ENCODE data around the gene SOX2. TPM values are rescaled to one million over a fixed set of nuclear protein-coding genes. Genes with fewer than 3 reads are reported as not detected.

The SOX2 gene
- total RNA-seq, 1 experiment from 2014 or later = not detected

- Histone ChIP-seq H3K9me3 (ENCODE audit: low read length) (no peaks in the 10 kb centered on the region), H3K4me2 (ENCODE audit: low read length) (no peak overlapping the region), H3F3A (ENCODE audit: low read length, unreplicated experiment) (no peaks in the 10 kb centered on the region), H2AFZ (ENCODE audit: low read length) (no peak overlapping the region), H4K20me1 (ENCODE audit: low read length) (no peaks in the 10 kb centered on the region), H3K4me1 (ENCODE audit: insufficient read depth, low read length) (no peaks in the 10 kb centered on the region; the same call in 1 of the 2 replicates), H3K79me2 (ENCODE audit: low read length) (no peaks in the 10 kb centered on the region), H3K27me3 (ENCODE audit: low read length) (peaks cover 77% of the 10 kb centered on the region), H3K27ac (ENCODE audit: low read length) (no peak overlapping the region), H3K9me2 (replicated peaks; ENCODE audit: low read length) (no peaks in the 10 kb centered on the region), H3K9ac (ENCODE audit: low read length) (no peak overlapping the region), H3K36me3 (ENCODE audit: low read depth, low read length) (no peaks in the 10 kb centered on the region), H3K4me3 (ENCODE audit: low read length) (no peak overlapping the region)
- DNase-seq (no peak), ATAC-seq (no peak)
- BruUV-seq (replicated peaks) = no TSS peak
- intact Hi-C loops (cut with micrococcal nuclease) = loop anchor here (5.0 to 10.0 kb wide), 5 partner anchors 140 to 1000 kb away; no protein-coding TSS in a partner anchor
- CTCF ChIA-PET = no interaction called here
- POLR2A ChIA-PET (ENCODE audit: unreplicated experiment) = no interaction called here
- TF ChIP-seq CTCF (conservative IDR thresholded peaks at IDR 0.05; ENCODE audit: low read depth, low read length) (no peak), EZH2 (IDR thresholded peaks at IDR 0.05; ENCODE audit: low read length, unreplicated experiment) (no peak), EZH2phosphoT487 (IDR thresholded peaks at IDR 0.05; ENCODE audit: borderline replicate concordance, low read length) (no peak; the same call in 1 of the 2 replicates)
These were observed 7.2 kb upstream of the SOX2 start for GRCh38 chr3:181704421-181705085.

- POLR2A ChIA-PET (ENCODE audit: unreplicated experiment) = no interaction called here
- no peak for DNase-seq
- intact Hi-C loops (cut with micrococcal nuclease) = loop anchor here (5.0 to 10.0 kb wide), 3 partner anchors 140 to 1000 kb away; no protein-coding TSS in a partner anchor
- no TSS peak for BruUV-seq (replicated peaks)
- no peak overlapping the region for H3K27ac ChIP-seq (ENCODE audit: low read length)
- CTCF ChIA-PET = no interaction called here
- H3K27me3 ChIP-seq (ENCODE audit: low read length) = peaks cover 76% of the 10 kb centered on the region
- H3F3A ChIP-seq (ENCODE audit: low read length, unreplicated experiment) = no peaks in the 10 kb centered on the region
- no peaks in the 10 kb centered on the region for H3K36me3 ChIP-seq (ENCODE audit: low read depth, low read length)
- no peaks in the 10 kb centered on the region for H3K79me2 ChIP-seq (ENCODE audit: low read length)
- no peak overlapping the region for H2AFZ ChIP-seq (ENCODE audit: low read length)
- TF ChIP-seq EZH2 (IDR thresholded peaks at IDR 0.05; ENCODE audit: low read length, unreplicated experiment) = no peak
- TF ChIP-seq EZH2phosphoT487 (IDR thresholded peaks at IDR 0.05; ENCODE audit: borderline replicate concordance, low read length) = no peak
- no peak for TF ChIP-seq CTCF (conservative IDR thresholded peaks at IDR 0.05; ENCODE audit: low read depth, low read length)
- H3K4me3 ChIP-seq (ENCODE audit: low read length) = no peak overlapping the region
- no peak overlapping the region for H3K9ac ChIP-seq (ENCODE audit: low read length)
- no peaks in the 10 kb centered on the region for H3K9me2 ChIP-seq (replicated peaks; ENCODE audit: low read length)
- ATAC-seq = no peak
- H4K20me1 ChIP-seq (ENCODE audit: low read length) = no peaks in the 10 kb centered on the region
- H3K4me1 ChIP-seq (ENCODE audit: insufficient read depth, low read length) = peaks cover 4% of the 10 kb centered on the region
- no peak overlapping the region for H3K4me2 ChIP-seq (ENCODE audit: low read length)
- no peaks in the 10 kb centered on the region for H3K9me3 ChIP-seq (ENCODE audit: low read length)
These were observed 6.6 kb upstream of the SOX2 start for GRCh38 chr3:181705086-181705480.

GRCh38 chr3:181707980-181708379 lies 3.7 kb upstream of the SOX2 start:
- Histone ChIP-seq H3K79me2 (ENCODE audit: low read length) (no peaks in the 10 kb centered on the region), H3F3A (ENCODE audit: low read length, unreplicated experiment) (no peaks in the 10 kb centered on the region), H3K9me3 (ENCODE audit: low read length) (no peaks in the 10 kb centered on the region), H3K4me3 (ENCODE audit: low read length) (no peak overlapping the region), H3K9me2 (replicated peaks; ENCODE audit: low read length) (no peaks in the 10 kb centered on the region), H3K4me2 (ENCODE audit: low read length) (no peak overlapping the region), H3K27ac (ENCODE audit: low read length) (no peak overlapping the region), H3K4me1 (ENCODE audit: insufficient read depth, low read length) (peaks cover 9% of the 10 kb centered on the region; the same call in 1 of the 2 replicates), H3K36me3 (ENCODE audit: low read depth, low read length) (no peaks in the 10 kb centered on the region), H4K20me1 (ENCODE audit: low read length) (no peaks in the 10 kb centered on the region), H2AFZ (ENCODE audit: low read length) (no peak overlapping the region), H3K9ac (ENCODE audit: low read length) (no peak overlapping the region), H3K27me3 (ENCODE audit: low read length) (peaks cover 93% of the 10 kb centered on the region)
- no peak for TF ChIP-seq EZH2 (IDR thresholded peaks at IDR 0.05; ENCODE audit: low read length, unreplicated experiment)
- no peak for TF ChIP-seq CTCF (conservative IDR thresholded peaks at IDR 0.05; ENCODE audit: low read depth, low read length)
- TF ChIP-seq EZH2phosphoT487 (IDR thresholded peaks at IDR 0.05; ENCODE audit: borderline replicate concordance, low read length) = no peak
- intact Hi-C loops (cut with micrococcal nuclease) = loop anchor here (5.0 to 10.0 kb wide), 3 partner anchors 143 to 1003 kb away; no protein-coding TSS in a partner anchor
- ATAC-seq = no peak
- ChIA-PET CTCF (no interaction called here), POLR2A (ENCODE audit: unreplicated experiment) (interaction anchor here (0.9 kb wide), 1 partner anchor 323 kb away, joined by 18 read pairs; no protein-coding TSS in a partner anchor)
- no peak for DNase-seq
- no TSS peak for BruUV-seq (replicated peaks)

Measured in PC-3 (cell line).